Activated T-cell treated with anti-CD3 and anti-CD28 coated beads, Interleukin-2, amount 50 U/mL, for 4 hours (primary cell): ENCODE results near the gene KCNQ1. TPM values are rescaled to one million over a fixed set of nuclear protein-coding genes. Genes with fewer than 3 reads are reported as not detected.

Experiments used
- ATAC-seq, 2 donors: fragments of 200-7000 bp; cut with Tn5 transposase; one replicate each; pipeline ENCODE4 v1.10.0; 2021
- DNase-seq: peaks from one replicate; pipeline ENCODE4 v3.0.0-alpha.2; 2020
- H3K27me3 Mint-ChIP-seq: one replicate; pipeline ENCODE4 v1.8.0; 2021; ENCODE audit warnings: low read depth, mixed read lengths
- H3K36me3 Mint-ChIP-seq: one replicate; pipeline ENCODE4 v1.8.0; 2022; ENCODE audit warnings: mixed read lengths; ENCODE audit not compliant: insufficient read depth
- H3K4me1 Mint-ChIP-seq: one replicate; pipeline ENCODE4 v1.8.0; 2021; ENCODE audit warnings: low read depth, mixed read lengths
- H3K4me3 Mint-ChIP-seq: one replicate; pipeline ENCODE4 v1.8.0; 2021; ENCODE audit warnings: mild to moderate bottlenecking, moderate library complexity, mixed read lengths
- H3K9me3 Mint-ChIP-seq: one replicate; pipeline ENCODE4 v1.8.0; 2021; ENCODE audit warnings: mixed read lengths
- total RNA-seq, 3 donors: library from RNA; stranded (reverse); gene quantifications; one replicate each; pipeline ENCODE4 v1.2.1, GENCODE V29; 2021

KCNQ1 gene
- total RNA-seq, 3 donors from 2014 or later = 2.3 to 3.0 (median 2.8) TPM

DNA sequence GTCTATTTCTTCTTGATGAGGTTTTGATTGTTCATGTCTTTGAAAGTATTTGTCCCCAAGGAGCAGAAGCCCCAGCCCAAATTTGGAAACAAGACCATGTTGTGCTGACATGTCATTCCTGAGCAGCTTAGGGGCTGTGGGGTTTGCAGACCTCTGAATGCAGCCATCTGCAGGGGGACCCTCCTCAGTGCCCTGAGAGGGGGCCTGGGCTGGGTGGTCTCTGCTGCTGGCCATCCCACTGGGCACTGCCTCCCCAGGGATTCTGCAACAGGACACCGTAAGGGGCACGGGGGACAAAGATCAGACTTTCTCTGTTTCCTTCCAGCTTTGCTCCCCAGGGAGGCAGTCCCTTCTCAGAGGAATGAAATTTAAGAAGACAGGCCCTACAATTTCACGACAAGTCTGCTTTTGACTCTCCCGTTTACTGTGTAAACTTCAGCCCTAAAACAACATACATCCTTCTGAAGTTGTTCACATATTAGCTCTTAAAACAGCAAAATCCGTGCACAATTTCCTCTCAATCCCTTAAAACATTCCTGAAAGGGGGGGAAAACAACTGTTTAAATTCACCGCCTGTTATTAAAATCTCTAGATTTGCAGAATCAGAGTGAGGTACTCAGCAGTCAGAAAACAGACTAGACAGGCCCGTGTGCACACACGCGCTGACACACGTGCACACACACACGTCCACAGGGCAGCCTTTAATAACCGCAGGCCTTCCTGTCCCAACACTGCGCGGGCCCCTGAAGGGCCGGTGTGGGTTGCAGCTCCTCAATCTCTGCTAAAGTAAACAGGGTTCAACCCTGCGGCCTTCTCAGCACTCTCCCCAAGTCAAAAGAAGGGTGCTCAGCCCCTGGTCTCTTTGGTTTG, 109.8 kb downstream of the KCNQ1 start:
- Mint-ChIP-seq H3K27me3 (no peaks in the 10 kb centered on the region), H3K9me3 (no peaks in the 10 kb centered on the region), H3K36me3 (no peaks in the 10 kb centered on the region), H3K4me1 (peaks cover 2% of the 10 kb centered on the region), H3K4me3 (no peak overlapping the region)
- ATAC-seq (no peak), DNase-seq (no peak)

- Mint-ChIP-seq H3K27me3 (no peaks in the 10 kb centered on the region), H3K4me3 (no peak overlapping the region), H3K4me1 (peaks cover 2% of the 10 kb centered on the region), H3K36me3 (no peaks in the 10 kb centered on the region), H3K9me3 (no peaks in the 10 kb centered on the region)
- ATAC-seq (no peak), DNase-seq (no peak)
Measured at GRCh38 chr11:2555336-2555735, 110.5 kb downstream of the KCNQ1 start.

DNA sequence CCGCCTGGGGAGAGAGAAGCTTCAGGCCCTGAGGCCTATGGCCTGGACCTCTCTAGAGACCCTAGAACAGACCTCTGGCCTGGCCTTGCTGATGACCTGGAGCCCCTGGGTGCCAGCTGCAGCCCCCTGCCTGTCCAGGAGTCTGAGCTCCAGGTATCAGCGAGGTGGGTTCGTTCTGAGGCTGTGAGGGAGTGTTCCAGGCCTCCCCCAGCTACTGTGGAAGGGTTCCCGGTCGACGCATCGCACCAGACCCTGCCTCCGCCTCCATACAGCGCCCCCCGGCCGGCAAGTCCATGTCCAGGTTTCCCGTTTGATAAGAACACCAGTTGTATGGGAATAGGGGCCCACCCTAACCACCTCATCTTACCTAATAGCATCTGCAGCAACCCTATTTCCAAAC, 111.1 kb downstream of the KCNQ1 start:
- ATAC-seq (no peak), DNase-seq (no peak)
- Mint-ChIP-seq H3K27me3 (no peaks in the 10 kb centered on the region), H3K4me1 (peaks cover 2% of the 10 kb centered on the region), H3K4me3 (no peak overlapping the region), H3K9me3 (no peaks in the 10 kb centered on the region), H3K36me3 (no peaks in the 10 kb centered on the region)

GRCh38 chr11:2557381-2557780, 112.6 kb downstream of the KCNQ1 start:
- no peaks in the 10 kb centered on the region for H3K4me1 Mint-ChIP-seq
- DNase-seq (no peak), ATAC-seq (no peak)
- no peaks in the 10 kb centered on the region for H3K36me3 Mint-ChIP-seq
- no peaks in the 10 kb centered on the region for H3K27me3 Mint-ChIP-seq
- H3K4me3 Mint-ChIP-seq = no peak overlapping the region
- H3K9me3 Mint-ChIP-seq = no peaks in the 10 kb centered on the region

DNA sequence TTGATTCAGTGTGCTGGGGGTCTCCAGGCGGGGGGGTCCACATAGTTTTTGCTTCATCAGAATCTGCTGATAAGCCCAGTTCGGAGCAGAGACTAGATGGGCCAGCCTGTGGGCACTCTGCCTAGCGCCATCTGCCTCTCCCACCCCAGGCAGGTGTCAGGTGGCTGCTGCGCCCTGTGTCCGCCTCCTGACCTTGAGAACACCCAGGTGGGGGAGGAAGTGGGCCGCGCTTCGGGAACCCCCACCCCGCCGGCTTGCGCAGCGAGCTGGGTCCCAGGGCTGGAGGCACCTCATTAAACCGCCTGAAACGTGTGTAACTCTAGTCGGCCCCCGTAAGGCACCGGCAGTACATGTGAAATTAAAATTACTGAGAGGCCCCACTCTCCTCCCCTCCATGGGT, 113.6 kb downstream of the KCNQ1 start:
- H3K4me1 Mint-ChIP-seq = no peaks in the 10 kb centered on the region
- no peaks in the 10 kb centered on the region for H3K27me3 Mint-ChIP-seq
- DNase-seq = no peak
- H3K9me3 Mint-ChIP-seq = no peaks in the 10 kb centered on the region
- no peaks in the 10 kb centered on the region for H3K36me3 Mint-ChIP-seq
- H3K4me3 Mint-ChIP-seq = no peak overlapping the region
- no peak for ATAC-seq

DNA sequence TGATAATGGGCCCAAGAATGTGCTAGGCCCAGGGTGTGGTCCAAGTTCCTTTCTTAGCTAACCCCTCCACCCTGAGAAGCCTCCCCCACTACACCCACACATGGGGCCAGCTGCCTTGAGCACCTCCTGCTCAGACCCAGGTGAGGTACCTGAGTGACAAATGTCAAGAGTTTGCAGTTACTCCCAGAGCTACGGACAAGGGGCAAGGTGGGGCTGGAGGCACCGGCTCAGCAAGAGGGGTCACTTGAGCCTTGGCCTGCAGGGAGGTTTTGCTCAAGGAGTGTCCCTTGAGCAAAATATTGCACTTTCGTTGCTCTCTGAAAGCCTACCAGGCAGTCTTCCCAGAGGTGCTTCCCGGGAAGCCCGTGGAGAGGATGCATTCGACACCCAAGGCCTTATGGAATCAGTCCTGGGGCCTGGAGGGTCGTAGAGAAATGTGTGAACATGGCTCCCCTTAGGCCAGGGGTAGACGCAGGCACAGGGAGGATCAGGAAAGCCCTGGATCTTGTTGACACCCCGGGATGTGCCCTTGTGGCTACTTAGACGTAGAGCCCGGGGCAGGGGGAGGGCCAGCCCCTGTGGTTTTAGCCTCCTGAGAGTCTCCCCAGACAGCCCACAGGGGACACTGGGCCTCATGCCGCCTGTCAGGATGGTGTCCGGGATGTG, 114.2 kb downstream of the KCNQ1 start:
- Mint-ChIP-seq H3K4me1 (no peaks in the 10 kb centered on the region), H3K27me3 (no peaks in the 10 kb centered on the region), H3K36me3 (no peaks in the 10 kb centered on the region), H3K9me3 (no peaks in the 10 kb centered on the region), H3K4me3 (no peak overlapping the region)
- DNase-seq (no peak), ATAC-seq (no peak)

- Mint-ChIP-seq H3K4me1 (no peaks in the 10 kb centered on the region), H3K4me3 (no peak overlapping the region), H3K36me3 (no peaks in the 10 kb centered on the region), H3K9me3 (no peaks in the 10 kb centered on the region), H3K27me3 (no peaks in the 10 kb centered on the region)
- DNase-seq (no peak), ATAC-seq (no peak)
Measured at GRCh38 chr11:2559527-2560311, 114.9 kb downstream of the KCNQ1 start.

- H3K9me3 Mint-ChIP-seq = no peaks in the 10 kb centered on the region
- no peak overlapping the region for H3K4me3 Mint-ChIP-seq
- no peak for ATAC-seq
- H3K4me1 Mint-ChIP-seq = no peaks in the 10 kb centered on the region
- no peak for DNase-seq
- H3K36me3 Mint-ChIP-seq = no peaks in the 10 kb centered on the region
- no peaks in the 10 kb centered on the region for H3K27me3 Mint-ChIP-seq
Measured at GRCh38 chr11:2561696-2562581, 117.1 kb downstream of the KCNQ1 start.

DNA sequence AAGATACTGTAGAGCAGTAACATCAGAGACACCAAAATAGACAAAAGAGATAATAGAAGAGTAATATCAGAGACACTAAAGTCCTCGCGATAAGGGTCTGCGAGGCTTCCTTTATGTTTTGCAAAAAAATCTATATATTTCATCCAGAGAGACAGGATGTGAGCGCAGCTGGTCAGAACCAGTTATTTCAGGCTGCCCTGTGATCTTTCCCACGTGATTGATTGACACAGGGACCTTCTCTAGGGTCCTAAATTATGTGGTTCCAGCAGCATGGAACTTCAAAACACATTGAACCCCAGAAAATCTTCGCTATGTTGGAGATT, 118.0 kb downstream of the KCNQ1 start:
- no peak overlapping the region for H3K4me3 Mint-ChIP-seq
- ATAC-seq (no peak), DNase-seq (no peak)
- H3K36me3 Mint-ChIP-seq = no peaks in the 10 kb centered on the region
- no peaks in the 10 kb centered on the region for H3K27me3 Mint-ChIP-seq
- H3K4me1 Mint-ChIP-seq = no peaks in the 10 kb centered on the region
- H3K9me3 Mint-ChIP-seq = no peaks in the 10 kb centered on the region

DNA sequence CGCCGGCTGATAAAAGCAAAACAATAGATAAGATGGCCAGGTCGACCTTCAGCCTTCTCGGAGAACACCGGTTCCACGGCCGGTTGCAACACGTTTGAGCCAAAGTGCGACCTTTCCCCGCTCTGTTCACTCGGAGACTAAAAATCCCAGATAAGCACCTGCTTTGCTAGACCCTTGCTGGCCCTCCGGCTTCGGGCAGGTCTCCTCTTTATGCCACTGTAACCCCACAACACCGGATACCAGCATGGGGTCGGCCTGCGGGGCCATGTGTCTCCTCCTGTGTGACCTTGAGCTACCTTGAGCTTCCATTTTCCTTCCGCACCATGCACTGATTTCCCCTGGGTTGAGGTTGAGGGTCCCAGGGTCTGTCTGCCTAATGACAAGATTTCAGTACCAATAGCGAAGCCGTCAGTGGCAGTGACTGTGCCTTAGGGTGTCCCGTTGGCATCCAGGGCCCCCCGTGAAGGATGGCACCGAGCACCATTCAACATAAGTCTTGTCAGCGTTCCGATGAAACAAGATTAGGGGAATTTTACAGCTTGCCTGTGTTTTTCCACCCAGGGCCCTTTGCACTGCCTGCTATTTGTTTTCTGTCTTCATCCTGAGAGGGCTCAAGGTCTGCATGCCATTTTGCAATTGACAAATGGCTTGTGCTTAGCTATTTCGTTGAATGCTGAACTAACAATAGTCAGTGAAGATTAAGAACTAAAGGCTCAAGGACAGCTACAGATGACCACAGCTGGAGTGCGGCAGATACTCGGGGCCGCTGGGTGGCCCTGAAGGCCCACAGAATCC, 118.6 kb downstream of the KCNQ1 start:
- no peaks in the 10 kb centered on the region for H3K4me1 Mint-ChIP-seq
- H3K4me3 Mint-ChIP-seq = no peak overlapping the region
- H3K27me3 Mint-ChIP-seq = no peaks in the 10 kb centered on the region
- no peaks in the 10 kb centered on the region for H3K36me3 Mint-ChIP-seq
- H3K9me3 Mint-ChIP-seq = no peaks in the 10 kb centered on the region
- no peak for ATAC-seq
- DNase-seq = no peak

DNA sequence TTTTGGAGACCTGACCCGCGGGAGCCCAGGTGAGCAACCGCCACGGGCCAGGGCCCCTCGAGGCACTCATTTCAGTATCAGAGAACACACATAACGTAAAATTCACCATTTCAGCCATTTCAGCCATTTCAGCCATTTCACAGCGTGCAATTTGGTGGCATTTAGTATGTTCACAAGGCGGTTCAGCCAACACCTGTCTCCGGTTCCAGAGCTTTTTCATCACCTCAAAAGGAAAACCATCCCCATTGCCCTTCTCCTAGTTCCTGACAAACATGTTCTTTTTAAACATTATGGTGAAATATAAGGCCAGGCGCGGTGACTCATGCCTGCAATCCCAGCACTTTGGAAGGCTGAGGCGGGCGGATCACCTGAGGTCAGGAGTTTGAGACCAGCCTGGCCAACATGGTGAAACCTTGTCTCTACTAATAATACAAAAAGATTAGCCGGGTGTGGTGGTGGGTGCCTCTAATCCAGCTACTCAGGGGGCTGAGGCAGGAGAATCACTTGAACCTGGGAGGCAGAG, 119.3 kb downstream of the KCNQ1 start:
- no peak for ATAC-seq
- no peaks in the 10 kb centered on the region for H3K27me3 Mint-ChIP-seq
- no peak overlapping the region for H3K4me3 Mint-ChIP-seq
- H3K4me1 Mint-ChIP-seq = no peaks in the 10 kb centered on the region
- H3K36me3 Mint-ChIP-seq = no peaks in the 10 kb centered on the region
- DNase-seq = no peak
- no peaks in the 10 kb centered on the region for H3K9me3 Mint-ChIP-seq

- DNase-seq = no peak
- no peak overlapping the region for H3K4me3 Mint-ChIP-seq
Measured at GRCh38 chr11:2564588-2565425, 120.0 kb downstream of the KCNQ1 start.

More at GRCh38 chr11:2564588-2565425, 120.0 kb downstream of the KCNQ1 start:
- Mint-ChIP-seq H3K4me1 (no peaks in the 10 kb centered on the region), H3K27me3 (no peaks in the 10 kb centered on the region), H3K9me3 (no peaks in the 10 kb centered on the region), H3K36me3 (no peaks in the 10 kb centered on the region)
- no peak for ATAC-seq
